ENCODE measurements around the gene PVALB.

The PVALB gene

DNA sequence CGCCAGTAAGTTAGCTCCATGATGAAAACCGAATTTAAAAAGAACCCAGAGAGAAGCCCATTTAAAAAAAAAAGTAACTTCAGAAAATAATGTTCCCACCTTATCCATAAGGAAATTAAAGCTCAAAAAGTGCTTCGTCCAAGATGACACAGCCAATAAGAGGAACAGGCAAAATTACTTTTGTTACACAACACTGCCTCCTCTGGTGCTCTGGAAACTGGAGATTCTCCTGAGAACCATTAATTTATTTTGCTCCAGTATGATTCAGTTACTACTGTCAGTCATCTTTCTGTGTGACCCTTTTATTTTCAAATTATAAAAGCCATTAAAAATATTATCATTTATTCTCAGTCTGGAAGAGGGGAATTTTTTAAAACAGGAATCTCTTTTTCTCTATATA, 42.9 kb downstream of the PVALB start:
- no peak for DNase-seq (ENCODE audit: low read depth in 2 of 2)

- no peak for DNase-seq (ENCODE audit: low read depth in 2 of 2)
These were observed 44.4 kb downstream of the PVALB start for GRCh38 chr22:36772451-36772850.

- DNase-seq (ENCODE audit: low read depth in 2 of 2), result no peak
These were observed 45.3 kb downstream of the PVALB start for GRCh38 chr22:36771356-36772063.

GRCh38 chr22:36770513-36771231, 46.2 kb downstream of the PVALB start:
- no peak for DNase-seq (ENCODE audit: low read depth in 2 of 2)

DNA sequence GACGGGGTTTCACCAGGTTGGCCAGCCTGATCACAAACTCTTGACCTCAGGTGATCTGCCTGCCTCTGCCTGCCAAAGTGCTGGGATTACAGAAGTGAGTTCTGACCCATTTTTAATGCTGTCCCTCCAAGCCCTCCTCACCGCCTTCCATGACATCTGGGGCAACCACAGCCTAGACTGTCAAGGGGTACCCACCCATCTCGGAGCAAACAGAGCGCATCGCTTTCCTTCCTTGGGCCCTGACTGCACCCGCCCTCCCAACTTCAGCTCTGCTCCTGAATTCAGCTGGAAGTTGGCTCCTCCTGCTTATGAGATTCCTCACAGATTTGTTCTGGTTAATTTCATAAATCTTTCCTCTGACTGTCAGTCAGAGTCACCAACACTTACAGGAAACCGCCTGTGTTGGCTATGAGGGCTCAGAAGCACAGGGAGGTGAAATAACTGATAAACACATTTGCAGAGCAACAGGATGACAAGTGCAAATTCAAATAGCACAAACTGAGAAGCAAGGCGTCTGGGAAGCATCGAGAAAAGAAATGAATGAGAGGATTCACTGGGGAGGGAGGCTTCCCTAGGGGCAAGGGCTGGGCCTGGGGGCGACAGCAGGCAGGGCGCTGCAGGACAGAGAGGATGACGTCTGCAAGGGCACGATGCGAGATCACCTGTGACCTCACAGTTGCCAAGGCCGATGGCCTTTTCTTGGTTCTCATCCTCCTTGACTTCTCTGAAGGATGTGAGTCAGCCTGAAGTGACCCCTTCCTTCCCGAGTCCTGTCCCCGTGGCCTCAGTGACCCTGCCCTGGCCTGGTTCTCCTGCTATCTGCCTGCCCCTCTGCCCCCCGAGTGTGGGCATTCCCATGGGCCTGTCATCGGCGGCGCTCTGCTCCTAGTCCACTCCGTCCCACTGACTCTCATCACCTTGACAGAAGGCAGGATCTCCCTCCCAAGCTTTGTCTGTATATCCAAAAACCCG, 47.0 kb downstream of the PVALB start:
- no peak for DNase-seq (ENCODE audit: low read depth in 2 of 2)

DNA sequence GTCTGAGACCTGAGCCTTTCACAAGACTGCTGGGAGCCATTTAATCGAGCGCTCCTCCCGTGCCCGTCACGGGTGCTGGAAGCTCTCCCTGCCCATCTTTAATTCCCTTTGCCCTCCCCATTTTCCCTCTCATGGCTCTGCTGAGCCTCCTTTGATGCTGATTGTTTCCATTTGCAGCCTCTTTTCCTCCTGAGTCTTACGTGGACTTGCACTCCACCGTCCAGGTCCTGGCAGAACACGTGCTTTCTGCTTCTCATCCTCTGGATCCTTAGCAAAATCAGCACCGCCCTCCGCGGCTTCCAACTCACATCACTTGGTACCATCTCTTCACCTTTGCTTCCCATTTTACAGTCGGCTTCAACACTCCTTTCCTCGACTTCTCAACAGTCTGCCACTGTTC, 48.2 kb downstream of the PVALB start:
- no peak for DNase-seq (ENCODE audit: low read depth in 2 of 2)

GRCh38 chr22:36768141-36768540, 48.7 kb downstream of the PVALB start:
- DNase-seq (ENCODE audit: low read depth in 2 of 2), result no peak

DNA sequence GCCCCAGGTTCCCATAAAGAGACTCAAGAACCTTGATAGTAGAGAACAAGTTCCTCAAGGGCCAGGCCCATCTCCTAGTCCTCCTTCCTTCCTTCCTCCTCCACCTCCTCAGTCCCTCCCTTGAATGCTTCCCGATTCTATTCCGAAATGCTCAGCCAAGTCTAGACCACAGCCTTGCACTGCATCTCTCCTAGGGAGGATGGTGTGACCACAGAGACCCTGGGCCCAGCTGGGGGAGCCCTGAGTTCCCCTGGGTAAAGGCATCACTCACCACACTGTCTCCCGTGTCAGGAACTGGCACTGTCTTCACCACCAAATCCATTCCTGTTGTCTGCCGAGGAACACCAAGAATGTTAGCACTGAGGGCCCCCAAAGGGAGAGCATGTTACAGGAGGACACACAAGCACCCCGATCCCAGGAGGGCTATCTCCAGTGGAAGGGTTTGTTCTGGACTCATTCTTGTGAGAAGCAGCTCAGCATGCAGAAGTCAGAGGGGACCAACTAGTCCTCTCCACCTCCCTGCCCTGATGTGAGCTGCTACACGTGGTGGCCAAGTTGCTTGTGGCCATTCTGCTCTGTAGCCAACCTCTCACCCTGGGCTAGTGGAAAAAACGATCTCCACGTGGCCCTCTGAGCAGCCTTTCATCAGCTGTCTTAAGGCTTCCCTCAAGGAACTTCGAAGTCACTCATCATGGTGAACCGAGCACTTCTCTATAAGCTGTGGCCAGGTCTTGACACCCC, 49.6 kb downstream of the PVALB start:
- no peak for DNase-seq (ENCODE audit: low read depth in 2 of 2)

DNA sequence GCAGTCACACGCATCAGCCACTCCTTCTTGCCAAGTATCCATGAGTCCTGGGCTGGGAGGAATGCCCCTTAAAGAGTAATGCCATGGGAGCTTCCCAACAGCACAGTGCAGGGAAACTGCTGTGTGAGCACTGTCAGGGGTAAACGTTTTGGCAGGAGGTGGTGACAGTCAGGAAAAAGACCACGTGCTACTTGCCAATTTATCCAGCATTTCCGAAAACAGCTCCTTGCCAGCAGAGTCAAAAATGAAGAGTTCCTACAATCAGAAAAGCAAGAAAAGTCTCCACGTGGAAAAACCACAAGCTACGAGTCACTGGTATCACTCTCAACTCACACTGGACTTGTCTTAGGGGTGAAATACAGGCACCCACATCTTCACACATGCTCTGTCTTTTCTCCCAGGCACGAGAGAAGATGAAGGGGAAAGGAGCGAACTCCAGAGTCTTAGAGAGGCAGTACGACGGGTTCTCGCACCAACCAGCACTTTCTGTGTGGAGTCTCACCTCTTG, 50.8 kb downstream of the PVALB start:
- no peak for DNase-seq (ENCODE audit: low read depth in 2 of 2)

DNA sequence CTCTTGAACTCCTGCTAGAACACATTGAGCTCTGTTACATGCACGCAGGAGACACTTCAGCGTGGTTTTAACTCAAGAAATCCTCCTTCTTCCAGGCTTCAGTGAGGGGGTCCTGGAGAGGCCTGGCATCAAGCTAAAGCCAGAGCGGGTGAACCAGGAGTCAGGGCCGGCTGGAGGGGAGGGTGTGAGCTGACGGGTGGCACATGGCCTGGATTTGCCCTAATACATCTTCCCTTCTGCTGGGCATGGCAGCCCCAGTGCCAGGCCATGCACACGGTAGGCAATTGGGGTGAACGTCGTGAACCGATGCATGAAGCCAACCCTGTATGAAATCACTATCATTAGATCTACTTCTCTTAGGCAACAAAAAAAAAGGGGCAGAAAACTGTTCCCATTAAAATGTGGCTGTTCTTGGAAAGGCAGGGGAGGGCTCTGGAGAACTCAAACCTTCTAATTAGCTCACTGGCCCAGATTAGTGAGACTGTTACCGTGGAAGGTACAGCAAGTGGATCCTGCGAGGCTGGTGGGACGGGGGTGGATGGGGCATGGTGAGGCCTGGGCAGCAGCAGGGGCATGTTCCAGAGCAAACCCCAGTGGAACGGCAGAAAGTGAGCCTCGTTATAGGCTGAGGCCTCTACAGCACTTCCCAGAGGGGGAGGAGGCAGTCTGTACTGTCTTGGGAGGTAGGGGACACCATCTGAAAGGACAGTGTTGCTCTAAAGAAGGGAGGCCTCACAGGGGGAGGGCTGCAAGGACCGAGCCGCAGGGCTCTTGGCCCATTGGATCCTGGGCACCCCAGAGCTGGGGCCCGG, 51.5 kb downstream of the PVALB start:
- no peak for DNase-seq (ENCODE audit: low read depth in 2 of 2)

GRCh38 chr22:36764641-36765040, 52.2 kb downstream of the PVALB start:
- no peak for DNase-seq (ENCODE audit: low read depth in 2 of 2)

DNA sequence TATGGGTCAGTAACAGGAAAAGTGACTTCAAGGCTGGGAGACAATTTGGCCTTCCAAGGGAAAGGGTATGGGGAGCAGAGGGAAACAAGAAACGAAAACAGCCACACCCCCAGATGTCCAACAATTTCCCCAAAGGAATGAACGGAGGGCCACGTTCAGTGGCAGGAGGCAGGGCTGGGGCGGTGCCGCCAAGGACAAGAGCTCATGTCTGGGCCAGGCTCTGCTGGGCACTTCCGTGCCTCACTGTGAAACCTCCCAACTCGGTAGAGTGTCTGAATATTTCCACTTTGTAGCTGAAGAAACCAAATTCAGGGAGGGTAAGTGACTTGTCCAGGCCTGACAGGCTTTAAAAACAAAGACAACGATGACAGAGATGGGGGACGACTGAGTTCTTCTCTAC, 52.8 kb downstream of the PVALB start:
- DNase-seq (ENCODE audit: low read depth in 2 of 2), result no peak

- DNase-seq (ENCODE audit: low read depth in 2 of 2), result no peak
These were observed 53.3 kb downstream of the PVALB start for GRCh38 chr22:36763576-36763975.

DNA sequence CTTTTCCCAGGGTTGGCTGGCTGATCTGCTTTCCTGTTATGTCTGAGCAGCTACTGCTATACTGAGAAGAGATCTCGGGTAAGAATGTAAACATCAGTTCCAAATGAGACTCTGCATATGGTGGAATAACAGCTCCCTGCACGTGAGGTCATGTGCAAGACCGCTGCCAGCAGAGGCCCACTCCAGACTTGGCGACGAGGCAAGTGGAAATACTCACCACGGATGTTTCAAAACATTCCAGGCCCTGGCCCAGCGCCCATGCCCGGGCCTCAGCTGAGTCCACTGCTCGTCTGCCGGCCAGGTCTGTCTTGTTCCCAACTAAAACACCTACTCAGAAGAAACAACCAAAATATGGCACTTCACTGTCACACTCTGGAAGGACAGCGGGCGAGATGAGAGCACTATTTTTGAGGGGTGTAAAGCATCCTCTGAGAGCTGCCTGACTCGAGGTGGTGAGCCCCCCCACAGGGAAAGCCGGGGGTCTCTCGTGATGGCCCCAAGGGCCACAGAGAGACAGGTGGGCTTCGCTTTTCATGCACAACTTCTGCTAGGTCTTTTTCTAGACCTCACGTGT, 54.1 kb downstream of the PVALB start:
- no peak for DNase-seq (ENCODE audit: low read depth in 2 of 2)

- no peak for DNase-seq (ENCODE audit: low read depth in 2 of 2)
These were observed 55.1 kb downstream of the PVALB start for GRCh38 chr22:36761553-36762240.

DNA sequence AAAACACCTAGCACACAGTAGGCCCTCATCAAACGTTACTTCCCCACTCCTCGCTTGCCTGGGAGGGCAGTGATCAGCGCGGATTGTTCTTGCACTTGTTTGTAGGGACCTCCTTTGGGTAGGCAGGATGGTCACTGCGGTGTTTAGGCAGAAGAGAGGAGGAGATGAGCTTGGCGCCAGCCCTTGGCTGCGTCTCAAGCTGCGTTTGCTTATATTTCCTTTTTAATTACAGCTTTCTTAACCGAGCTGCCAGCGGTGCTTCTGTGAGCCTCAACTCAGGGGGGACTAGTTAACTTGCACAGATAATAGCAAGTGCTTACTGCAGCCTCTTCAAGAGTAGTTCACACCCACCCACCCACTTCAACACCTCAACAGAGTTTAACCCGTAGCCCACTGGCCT, 56.0 kb downstream of the PVALB start:
- no peak for DNase-seq (ENCODE audit: low read depth in 2 of 2)

DNA sequence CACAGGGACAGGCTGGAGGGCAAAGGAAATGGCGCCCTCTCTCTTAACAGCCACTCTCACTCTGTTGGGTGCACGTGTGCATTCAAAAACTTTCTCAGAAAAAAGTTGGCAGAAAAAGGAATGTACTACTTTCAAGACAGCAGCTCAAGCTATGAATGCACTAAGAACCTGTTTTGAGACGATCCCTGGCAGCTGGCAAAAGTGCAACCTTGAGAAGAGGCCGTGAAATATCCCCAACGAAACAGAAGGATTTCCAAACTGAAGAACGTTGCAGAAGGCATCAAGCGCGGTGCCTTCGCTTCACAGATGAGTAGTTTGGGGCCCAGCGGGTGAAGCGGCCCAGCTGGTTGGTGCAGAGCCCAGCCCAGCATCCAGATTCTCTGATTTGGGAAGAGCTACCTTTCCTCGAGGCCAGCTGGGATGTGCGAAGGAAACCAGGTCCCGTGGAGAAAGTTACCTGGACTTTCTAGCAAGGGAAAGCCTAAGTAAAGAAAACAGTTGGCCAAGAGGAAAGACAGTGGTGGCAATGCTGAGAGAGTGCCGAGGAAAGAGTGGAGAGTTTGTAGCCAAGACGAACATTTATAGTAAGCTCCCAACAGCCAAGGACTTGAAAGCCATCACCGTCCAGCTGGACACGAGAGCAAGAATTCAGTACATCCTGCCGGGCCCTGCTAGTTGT, 57.2 kb downstream of the PVALB start:
- DNase-seq (ENCODE audit: low read depth in 2 of 2), result no peak

DNA sequence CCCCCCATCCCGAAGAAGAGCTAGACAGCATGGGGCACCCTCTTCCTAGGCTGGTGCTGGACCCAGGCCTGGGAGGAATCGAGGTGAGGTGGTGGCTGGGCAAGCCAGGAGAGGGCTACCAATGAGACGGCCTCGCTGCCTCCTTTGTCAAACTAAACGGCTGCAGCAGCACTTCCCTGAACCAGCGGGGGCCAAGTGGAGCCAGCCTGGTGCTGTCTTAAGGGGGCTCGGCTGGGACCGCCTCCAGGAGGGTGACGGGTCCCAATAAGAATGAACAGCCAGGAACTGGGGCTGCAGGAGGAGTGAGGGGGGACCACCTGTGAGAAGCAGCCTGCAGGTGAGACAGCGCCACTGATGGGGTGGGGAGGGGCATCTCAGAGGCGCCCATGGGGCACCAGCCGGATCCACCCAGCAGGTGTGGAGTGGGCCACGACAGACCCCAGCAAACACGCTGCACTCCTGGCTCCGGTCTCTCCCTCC, 58.0 kb downstream of the PVALB start:
- no peak for DNase-seq (ENCODE audit: low read depth in 2 of 2)

DNA sequence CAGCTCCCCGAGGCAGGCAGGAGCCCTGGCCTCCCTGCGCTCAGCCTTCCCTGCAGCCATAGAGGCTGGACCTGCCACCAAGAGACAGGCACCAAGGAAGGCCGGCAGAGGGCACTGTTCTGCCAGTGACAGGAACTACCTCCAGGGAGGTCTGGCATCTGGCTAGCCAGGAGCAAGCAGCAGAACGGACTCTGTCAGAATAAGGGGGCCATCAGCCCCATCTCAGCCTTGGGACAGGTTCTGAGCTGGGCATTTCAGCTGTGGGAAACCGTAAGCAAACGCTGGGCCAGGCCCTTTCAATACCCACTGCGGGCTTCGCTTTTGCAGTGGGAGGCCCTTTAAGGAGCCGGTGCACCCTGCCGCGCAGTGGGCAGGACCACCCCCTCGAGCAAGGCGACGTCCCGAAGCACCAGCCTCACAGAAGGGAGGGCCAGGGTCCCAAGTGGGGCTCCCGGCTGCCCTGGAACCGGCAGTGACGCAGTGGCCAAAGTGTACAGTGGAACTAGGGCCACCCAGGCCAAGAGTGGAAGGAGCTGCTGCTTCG, 59.1 kb downstream of the PVALB start:
- DNase-seq (ENCODE audit: low read depth in 2 of 2), result peak; percentile 64 to 73

Measured in stimulated activated CD4-positive, alpha-beta T cell treated with anti-CD3 and anti-CD28 coated beads, Interleukin-15, amount 100 ng/mL, for 48 hours (primary cell).